ENCODE results near the gene KLHL26.
"Not testable (repeated sequence)": the region's sequence is repeated elsewhere in the genome, so short reads cannot be mapped to it uniquely, and the experiment has no call there.

GRCh38 chr19:18680148-18680547 is 43.3 kb downstream of the KLHL26 start:
- not testable (repeated sequence) for TF ChIP-seq CTCF, POLR2A (IDR thresholded peaks at IDR 0.05)

Data from uterus (tissue), 2 donors.